SK-N-SH treated with all-trans-retinoic acid at 6 μM for 48 hours (cell line): ENCODE results near the gene PITPNC1.

Experiments
- GLIS3 ChIP-seq: fragments of 250-450 bp; sonication (Bioruptor Pico); IDR thresholded peaks from 2 replicates; pipeline ENCODE4 v1.5.0; 2020; ENCODE audit warnings: mild to moderate bottlenecking, moderate library complexity
- ISL1 ChIP-seq: fragments of 250-450 bp; sonication (Bioruptor Pico); IDR thresholded peaks from 2 replicates; pipeline ENCODE4 v2.1.2; 2022; ENCODE audit warnings: mild to moderate bottlenecking, moderate library complexity
- PPARA ChIP-seq: fragments of 250-450 bp; sonication (Bioruptor Pico); IDR thresholded peaks from 2 replicates; pipeline ENCODE4 v1.5.0; 2020; ENCODE audit warnings: mild to moderate bottlenecking, borderline replicate concordance
- ZFP3 ChIP-seq: fragments of 250-450 bp; sonication (Bioruptor Pico); IDR thresholded peaks from 2 replicates; pipeline ENCODE4 v1.5.0; 2020; ENCODE audit warnings: mild to moderate bottlenecking, moderate library complexity
- TF ChIP-seq, protein P1 (sequence below): fragments of 250-450 bp; sonication (Bioruptor Pico); IDR thresholded peaks from 2 replicates; pipeline ENCODE4 v1.8.0; 2020; ENCODE audit warnings: mild to moderate bottlenecking, moderate library complexity, borderline replicate concordance
- TF ChIP-seq, protein P2 (sequence below): fragments of 250-450 bp; sonication (Bioruptor Pico); IDR thresholded peaks from 2 replicates; pipeline ENCODE4 v1.5.1; 2020; ENCODE audit warnings: low read depth, mild to moderate bottlenecking, moderate library complexity

DNA sequence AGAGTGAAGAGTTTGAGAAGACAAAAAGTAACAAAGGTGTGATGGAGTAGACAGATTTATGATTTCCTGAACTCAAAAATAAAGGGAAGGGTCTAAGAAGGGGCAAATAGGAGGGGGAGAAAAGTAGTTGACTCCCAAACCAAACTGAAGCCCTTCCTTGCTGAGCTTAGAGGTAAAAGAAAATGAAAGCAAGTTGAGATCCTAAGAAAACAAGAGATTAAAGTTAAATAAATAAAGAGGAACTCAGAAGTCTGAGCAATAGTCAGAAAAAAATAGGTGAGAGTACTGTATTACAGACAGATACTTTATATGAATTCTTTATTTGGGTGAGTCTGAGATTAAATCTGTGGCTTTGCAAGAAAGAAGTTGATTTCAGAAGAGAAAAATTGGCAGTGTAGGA, 7.4 kb upstream of the PITPNC1 start:
- TF ChIP-seq PPARA (CRISPR knock-in tag) = no peak
- no peak for TF ChIP-seq ISL1 (CRISPR knock-in tag)
- TF ChIP-seq, protein P1, sequence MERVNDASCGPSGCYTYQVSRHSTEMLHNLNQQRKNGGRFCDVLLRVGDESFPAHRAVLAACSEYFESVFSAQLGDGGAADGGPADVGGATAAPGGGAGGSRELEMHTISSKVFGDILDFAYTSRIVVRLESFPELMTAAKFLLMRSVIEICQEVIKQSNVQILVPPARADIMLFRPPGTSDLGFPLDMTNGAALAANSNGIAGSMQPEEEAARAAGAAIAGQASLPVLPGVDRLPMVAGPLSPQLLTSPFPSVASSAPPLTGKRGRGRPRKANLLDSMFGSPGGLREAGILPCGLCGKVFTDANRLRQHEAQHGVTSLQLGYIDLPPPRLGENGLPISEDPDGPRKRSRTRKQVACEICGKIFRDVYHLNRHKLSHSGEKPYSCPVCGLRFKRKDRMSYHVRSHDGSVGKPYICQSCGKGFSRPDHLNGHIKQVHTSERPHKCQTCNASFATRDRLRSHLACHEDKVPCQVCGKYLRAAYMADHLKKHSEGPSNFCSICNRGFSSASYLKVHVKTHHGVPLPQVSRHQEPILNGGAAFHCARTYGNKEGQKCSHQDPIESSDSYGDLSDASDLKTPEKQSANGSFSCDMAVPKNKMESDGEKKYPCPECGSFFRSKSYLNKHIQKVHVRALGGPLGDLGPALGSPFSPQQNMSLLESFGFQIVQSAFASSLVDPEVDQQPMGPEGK = no peak
- no peak for TF ChIP-seq GLIS3 (CRISPR knock-in tag)
- TF ChIP-seq, protein P2, sequence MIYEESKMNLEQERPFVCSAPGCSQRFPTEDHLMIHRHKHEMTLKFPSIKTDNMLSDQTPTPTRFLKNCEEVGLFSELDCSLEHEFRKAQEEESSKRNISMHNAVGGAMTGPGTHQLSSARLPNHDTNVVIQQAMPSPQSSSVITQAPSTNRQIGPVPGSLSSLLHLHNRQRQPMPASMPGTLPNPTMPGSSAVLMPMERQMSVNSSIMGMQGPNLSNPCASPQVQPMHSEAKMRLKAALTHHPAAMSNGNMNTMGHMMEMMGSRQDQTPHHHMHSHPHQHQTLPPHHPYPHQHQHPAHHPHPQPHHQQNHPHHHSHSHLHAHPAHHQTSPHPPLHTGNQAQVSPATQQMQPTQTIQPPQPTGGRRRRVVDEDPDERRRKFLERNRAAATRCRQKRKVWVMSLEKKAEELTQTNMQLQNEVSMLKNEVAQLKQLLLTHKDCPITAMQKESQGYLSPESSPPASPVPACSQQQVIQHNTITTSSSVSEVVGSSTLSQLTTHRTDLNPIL (CRISPR knock-in tag) = no peak
- no peak for TF ChIP-seq ZFP3 (CRISPR knock-in tag)
